RPMI7951 (cell line): ENCODE results near the gene NALCN. TPM values are rescaled to one million over a fixed set of nuclear protein-coding genes. Genes with fewer than 3 reads are reported as not detected.
A peak's percentile ranks its signal among the peaks of the same experiment; 100 is the strongest.

ENCODE experiments used
- DNase-seq: peaks from one replicate; pipeline ENCODE4 v3.0.0-alpha.2; 2012; ENCODE audit warnings: low read depth
- total RNA-seq: library from RNA; depleted of rRNA; stranded (reverse); fragments of >200 nt; shearing (Covaris generic); gene quantifications from 2 replicates; pipeline ENCODE4 v1.2.3, GENCODE V29; 2014

NALCN gene
- total RNA-seq, 1 experiment from 2014 or later, result 3.2 TPM

GRCh38 chr13:101127741-101128353, 288.5 kb downstream of the NALCN start:
- peak; percentile 46 for DNase-seq

GRCh38 chr13:101123028-101123427, 293.3 kb downstream of the NALCN start:
- no peak for DNase-seq

DNA sequence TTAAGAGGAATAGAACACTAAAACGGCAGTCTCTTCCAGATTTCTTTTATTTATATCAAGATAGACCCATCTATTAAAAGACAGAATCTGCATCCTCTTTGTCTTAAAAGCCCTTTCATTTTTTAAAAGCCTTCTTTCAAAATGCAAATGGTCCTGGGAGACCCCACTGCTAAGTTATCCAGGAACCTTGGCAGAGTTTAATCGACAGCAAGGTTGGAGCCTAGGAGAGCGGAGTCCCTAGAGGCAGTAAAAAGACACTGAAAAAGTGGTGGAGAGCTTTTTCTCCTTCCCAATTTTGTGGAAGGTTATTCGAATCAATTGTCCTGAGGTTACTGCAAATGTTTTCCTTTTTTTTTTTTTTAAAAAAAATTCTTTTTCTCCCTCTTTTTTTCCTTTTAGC, 294.7 kb downstream of the NALCN start:
- DNase-seq, result no peak

DNA sequence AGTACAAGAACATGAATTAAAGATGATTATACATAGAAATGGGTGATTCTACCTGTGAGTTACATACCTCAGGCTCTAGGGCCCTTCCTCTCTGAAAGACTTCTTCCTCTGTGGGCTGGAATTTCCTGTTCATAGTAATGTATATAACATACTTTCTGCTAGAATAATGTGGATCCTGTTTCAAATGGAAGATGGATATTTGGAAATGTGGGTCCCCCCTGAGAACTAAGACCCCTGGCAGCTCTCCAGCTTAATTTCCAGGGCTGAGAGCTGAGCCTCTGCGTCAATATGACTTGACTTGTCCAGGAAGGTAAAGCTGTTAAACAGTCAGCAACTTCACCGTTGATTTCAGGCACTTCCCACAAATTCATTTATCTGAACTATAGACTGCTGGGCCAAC, 296.3 kb downstream of the NALCN start:
- DNase-seq, result no peak

GRCh38 chr13:101116826-101117225, 299.5 kb downstream of the NALCN start:
- no peak for DNase-seq

DNA sequence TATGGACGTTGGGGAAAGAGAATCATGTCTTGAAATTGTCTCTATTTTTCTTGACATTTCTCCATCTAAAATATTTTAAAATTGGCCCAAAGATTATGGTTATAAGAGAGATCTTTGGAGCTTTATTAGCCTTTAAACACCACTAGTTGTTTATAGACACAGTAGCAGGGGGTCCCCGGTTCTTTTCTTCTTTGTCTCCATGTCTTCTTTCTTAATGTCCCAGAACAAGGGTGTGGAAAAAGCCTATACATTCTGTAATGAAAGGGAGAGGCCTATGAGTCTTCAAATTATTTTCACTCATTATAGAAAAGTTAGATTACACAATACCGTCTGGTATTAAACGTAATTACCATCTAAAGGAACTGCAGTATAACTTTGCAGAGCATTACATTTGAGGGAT, 300.0 kb downstream of the NALCN start:
- no peak for DNase-seq

DNA sequence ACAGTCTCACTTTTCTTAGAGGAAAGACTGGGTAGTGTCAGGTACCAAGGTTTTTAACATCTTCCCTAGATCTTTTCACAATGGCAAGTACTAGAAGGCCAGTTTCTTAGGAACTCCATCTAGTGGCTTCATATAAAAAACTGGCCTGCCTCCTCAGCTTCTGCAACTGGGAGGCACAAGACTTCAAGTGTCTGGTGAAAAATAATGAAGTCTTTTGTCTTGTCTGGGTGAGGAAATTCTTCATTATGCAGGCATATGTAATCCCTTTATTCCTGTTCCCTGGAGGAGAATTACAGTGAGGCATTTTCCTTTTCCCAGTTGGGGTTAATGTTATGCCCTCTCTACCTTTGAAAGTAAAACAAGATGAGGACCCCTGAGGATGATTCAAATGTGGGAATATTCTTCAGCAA, 300.5 kb downstream of the NALCN start:
- DNase-seq, result no peak

DNA sequence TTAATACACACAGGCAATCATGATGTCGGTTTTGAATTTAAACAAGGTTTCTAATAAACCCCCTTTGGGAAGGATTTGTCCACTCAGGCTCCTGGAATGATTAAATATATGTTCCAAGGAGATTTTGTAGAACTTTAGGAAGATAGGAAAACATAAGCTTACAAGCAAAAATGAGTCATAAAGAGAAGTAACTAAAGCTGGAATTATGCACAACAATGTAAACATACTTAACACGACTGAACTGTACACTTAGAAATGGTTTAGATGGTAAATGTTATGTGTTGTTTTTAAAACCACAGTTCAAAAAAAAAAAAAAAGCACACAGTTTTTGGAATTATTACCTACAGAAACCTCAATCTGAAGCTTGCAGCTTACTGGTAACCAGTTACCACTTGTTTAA, 304.4 kb downstream of the NALCN start:
- no peak for DNase-seq

- no peak for DNase-seq
These were observed 307.3 kb downstream of the NALCN start for GRCh38 chr13:101109005-101109404.

DNA sequence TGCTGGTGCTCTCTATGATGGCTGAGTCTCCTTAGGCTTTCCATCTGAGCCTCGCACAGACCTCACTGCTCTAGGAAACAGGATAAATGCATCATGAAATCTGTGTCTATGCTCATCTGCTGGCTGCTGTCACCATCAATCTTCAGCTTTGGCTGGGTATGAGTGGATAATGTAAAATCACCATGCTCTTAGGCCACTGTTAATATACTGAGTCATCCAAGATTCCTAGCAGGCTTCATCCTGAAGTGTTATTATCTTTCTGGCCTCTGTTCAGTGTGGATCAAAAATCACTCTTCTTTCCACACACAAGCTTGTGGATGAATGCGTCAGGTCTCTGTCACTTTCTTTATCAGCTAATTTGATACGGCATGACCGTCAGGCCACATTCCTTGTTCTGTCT, 317.4 kb downstream of the NALCN start:
- peak; percentile 3 for DNase-seq

- DNase-seq, result no peak
These were observed 323.3 kb downstream of the NALCN start for GRCh38 chr13:101092985-101093384.

DNA sequence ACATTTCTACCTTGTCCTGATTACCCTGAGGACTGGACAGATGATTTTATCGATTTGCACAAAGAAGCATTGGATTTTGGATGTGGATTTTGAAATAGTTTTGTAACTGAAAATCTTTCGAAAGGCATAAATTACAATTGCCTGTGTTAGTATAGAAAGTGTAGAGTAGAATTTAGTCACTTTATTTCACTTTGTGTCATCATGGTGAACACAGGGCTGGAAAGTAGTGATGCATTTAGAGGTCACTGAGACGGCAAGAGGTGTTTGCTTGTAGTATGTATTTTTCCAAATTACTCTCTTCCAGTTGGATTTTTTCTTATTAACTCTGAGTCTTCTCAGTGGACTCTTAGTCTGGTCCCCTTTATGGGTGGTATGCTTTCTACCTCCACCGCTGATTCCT, 326.0 kb downstream of the NALCN start:
- no peak for DNase-seq

- DNase-seq, result no peak
These were observed 330.8 kb downstream of the NALCN start for GRCh38 chr13:101085551-101085950.

DNA sequence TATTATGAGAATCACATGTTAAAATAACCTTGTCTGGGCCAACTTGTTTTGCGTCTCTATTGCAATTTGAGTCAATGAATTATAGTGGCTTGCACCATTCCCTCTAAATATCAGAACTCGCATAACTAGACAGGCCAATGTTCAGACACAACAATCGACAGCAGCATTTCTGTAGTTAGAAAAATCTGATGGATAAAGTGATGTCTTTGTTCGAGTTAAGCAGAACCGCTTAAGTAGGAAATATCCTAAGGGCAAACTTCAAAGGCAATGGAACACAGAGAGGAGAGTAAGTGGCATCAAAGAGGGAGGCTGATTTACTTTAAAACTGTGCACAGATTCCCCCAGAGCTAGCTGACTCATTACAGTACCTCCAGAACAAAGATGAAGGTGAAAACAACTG, 333.9 kb downstream of the NALCN start:
- DNase-seq, result no peak

GRCh38 chr13:101080616-101081015, 335.7 kb downstream of the NALCN start:
- DNase-seq, result no peak

DNA sequence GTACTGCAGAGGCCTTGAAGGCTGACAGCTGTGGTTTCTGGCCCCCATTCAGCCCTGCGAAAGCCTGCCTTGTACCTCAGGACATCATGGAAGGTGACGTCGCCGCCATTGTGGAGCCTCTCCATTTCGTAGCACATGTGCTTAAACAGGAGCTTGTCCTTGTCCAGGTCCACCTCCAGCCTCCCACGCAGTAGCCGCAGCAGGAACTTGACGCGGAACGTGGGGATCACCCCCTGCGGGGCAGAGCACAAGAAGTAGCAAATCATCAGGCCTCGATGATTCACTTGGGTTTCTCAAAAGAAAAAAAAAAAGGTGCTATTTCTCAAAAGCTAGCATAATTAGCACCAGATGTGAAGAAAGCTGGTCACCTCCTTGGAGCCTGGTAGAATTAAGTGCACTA, 351.0 kb downstream of the NALCN start:
- DNase-seq, result peak; percentile 77

- DNase-seq, result no peak
These were observed 356.5 kb downstream of the NALCN start for GRCh38 chr13:101059793-101060192.

DNA sequence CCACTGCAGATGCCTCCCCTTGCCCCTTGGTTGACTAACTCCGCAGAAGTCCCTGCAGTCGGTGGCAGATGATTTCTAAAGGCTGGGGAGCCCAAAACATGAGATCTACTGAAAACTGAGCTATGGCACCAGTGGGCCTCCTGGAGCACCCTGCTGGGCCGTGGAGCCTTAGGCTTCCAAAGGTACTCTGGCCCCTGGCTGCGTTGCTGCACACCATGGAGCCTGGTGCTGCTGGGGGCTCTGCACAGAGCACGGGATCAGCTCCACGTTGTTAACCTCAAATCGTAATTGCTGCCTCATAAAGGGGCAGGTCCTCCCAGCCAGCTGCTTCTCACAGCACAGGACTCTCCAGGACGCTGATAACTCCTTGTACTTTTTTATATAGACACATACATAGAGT, 357.5 kb downstream of the NALCN start:
- DNase-seq, result no peak

DNA sequence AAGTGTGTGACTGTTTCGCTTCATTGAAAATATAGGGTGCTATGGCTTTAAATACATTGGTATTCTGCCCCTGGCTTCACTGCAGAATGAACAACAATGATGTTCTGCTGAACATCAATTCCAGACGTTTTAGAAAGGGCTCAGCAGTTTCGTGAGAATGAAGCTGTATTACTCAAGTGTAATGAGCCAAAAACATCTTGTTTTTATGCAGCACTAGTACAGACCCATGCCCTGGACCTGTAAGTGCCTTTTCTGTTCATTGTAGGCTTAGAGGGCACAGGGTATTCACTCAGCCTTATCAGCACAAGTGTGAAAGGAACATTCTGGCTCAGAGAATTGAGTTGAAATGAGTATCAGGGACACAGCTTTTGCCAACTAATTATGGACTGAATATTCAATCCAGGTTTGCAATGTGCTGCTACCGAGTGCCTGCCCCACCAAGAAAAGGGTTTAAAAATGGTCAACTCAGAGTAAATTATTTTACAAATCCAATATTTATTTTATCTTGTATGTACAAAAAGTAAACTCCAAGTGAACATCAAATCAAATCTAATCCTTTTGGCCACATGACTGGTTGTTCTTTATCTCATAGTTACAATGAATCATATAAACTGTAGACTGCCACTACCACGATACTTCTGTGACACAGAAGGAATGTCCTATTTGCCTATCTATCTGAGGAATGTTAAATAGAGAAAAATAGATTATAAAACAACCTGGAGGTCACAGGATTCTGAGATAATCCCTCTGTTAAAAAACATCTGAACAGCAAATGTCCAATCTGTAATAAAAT, 362.8 kb downstream of the NALCN start:
- DNase-seq, result no peak

DNA sequence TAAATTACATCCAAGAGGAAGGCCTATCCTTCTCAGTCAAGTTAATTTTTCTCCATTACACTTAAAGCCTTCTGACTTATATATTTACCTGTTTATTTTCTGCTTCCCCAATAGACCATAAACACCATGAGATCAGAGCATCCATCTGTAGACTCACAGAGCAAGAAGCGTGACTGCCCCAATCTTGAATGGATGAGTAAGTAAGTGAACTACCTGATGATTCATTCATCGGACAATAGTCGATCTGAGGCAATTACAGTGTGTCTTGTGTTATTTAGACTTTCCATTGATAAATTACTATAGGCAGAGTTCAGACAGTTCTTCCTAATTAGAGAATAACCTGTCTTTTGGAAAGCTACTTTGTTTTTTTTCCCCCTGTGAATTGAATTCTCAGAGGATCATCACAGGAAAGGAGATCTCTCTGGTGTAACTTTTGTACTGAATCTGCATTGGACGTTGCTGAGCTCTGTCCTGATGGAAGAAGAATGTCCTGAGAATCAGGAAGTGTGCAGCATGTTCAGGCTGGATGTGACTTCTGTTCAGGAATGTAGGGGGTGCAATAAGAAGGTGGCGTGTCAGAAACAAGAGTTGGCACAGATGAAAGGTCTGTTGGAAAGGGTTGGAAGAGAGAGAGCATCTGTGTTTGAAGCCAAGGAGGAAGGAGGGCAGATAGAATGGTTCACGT, 367.0 kb downstream of the NALCN start:
- DNase-seq, result peak; percentile 12

- DNase-seq, result no peak
These were observed 379.8 kb downstream of the NALCN start for GRCh38 chr13:101036546-101036945.

GRCh38 chr13:101035119-101035620, 381.1 kb downstream of the NALCN start:
- no peak for DNase-seq
